IMR-90 (cell line): Measurements from ENCODE around the gene SLC8A3. TPM values are rescaled to one million over a fixed set of nuclear protein-coding genes. Genes with fewer than 3 reads are reported as not detected.

Experiments used
- ATAC-seq: fragments of 200-7000 bp; cut with Tn5 transposase; 2 replicates; pipeline ENCODE4 v1.9.1; 2020; ENCODE audit warnings: low read depth, mild to moderate bottlenecking, moderate library complexity
- BruUV-seq: library from RNA; stranded (reverse); fragments of 400-500 nt; replicated peaks from 2 replicates; lab custom pipeline; 2021; lab: Mats Ljungman, UMichigan
- CTCF ChIA-PET: fragments of 300-600 bp; formaldehyde crosslinking; extraction: SDS; loops from one replicate; lab custom pipeline; 2021; ENCODE audit warnings: antibody characterized with exemption; lab: Yijun Ruan, JAX
- POLR2A ChIA-PET: fragments of 300-600 bp; sonication (Branson Sonifier 250); formaldehyde crosslinking; loops from one replicate; lab custom pipeline; 2022; ENCODE audit warnings: antibody characterized with exemption; ENCODE audit not compliant: unreplicated experiment; lab: Charles Lee
- DNase-seq: peaks from one replicate; pipeline ENCODE4 v3.0.0; 2013
- H2AFZ ChIP-seq: replicated peaks from 2 replicates; pipeline ENCODE3; 2013; ENCODE audit warnings: low read length, mild to moderate bottlenecking; ENCODE audit not compliant: poor library complexity
- H2AK5ac ChIP-seq: 2 replicates; pipeline ENCODE4 v1.6.1; 2013; ENCODE audit warnings: low read depth, low read length, inconsistent platforms
- H2AK9ac ChIP-seq: replicated peaks from 2 replicates; pipeline ENCODE3; 2013; ENCODE audit warnings: mild to moderate bottlenecking, low read depth, low read length, moderate library complexity; ENCODE audit not compliant: poor library complexity
- H2BK120ac ChIP-seq: 2 replicates; pipeline ENCODE4 v1.6.1; 2013; ENCODE audit warnings: low read depth, low read length, inconsistent platforms
- H2BK15ac ChIP-seq: 3 replicates; pipeline ENCODE4 v1.6.1; 2013; ENCODE audit warnings: low read depth, low read length, inconsistent platforms
- H2BK20ac ChIP-seq: 2 replicates; pipeline ENCODE4 v1.6.1; 2013; ENCODE audit warnings: low read depth, mild to moderate bottlenecking, inconsistent platforms, low read length, moderate library complexity
- H2BK5ac ChIP-seq: 2 replicates; pipeline ENCODE4 v1.6.1; 2013; ENCODE audit warnings: mild to moderate bottlenecking, low read depth, low read length, inconsistent platforms; ENCODE audit not compliant: poor library complexity, severe bottlenecking
- H3K14ac ChIP-seq: replicated peaks from 2 replicates; pipeline ENCODE4 v1.6.1; 2013; ENCODE audit warnings: low read depth, low read length, inconsistent platforms
- H3K18ac ChIP-seq: 2 replicates; pipeline ENCODE4 v1.6.1; 2013; ENCODE audit warnings: low read depth, low read length, control low read depth
- H3K23ac ChIP-seq: 2 replicates; pipeline ENCODE4 v1.6.1; 2013; ENCODE audit warnings: low read depth, low read length, inconsistent platforms
- H3K27ac ChIP-seq: 2 replicates; pipeline ENCODE4 v1.5.1; 2013; ENCODE audit warnings: mild to moderate bottlenecking, control low read depth, low read length; ENCODE audit not compliant: insufficient read depth
- H3K27me3 ChIP-seq: 2 replicates; pipeline ENCODE4 v1.6.1; 2013; ENCODE audit warnings: low read length; ENCODE audit not compliant: control insufficient read depth, insufficient read depth
- H3K36me3 ChIP-seq: 2 replicates; pipeline ENCODE4 v1.6.1; 2013; ENCODE audit warnings: low read length, mixed read lengths; ENCODE audit not compliant: control insufficient read depth, insufficient read depth
- H3K4ac ChIP-seq: 2 replicates; pipeline ENCODE4 v1.6.1; 2013; ENCODE audit warnings: low read depth, low read length, inconsistent platforms
- H3K4me1 ChIP-seq: 2 replicates; pipeline ENCODE4 v1.6.1; 2013; ENCODE audit warnings: low read length, mixed read lengths; ENCODE audit not compliant: control insufficient read depth, insufficient read depth
- H3K4me2 ChIP-seq: 2 replicates; pipeline ENCODE4 v1.6.1; 2013; ENCODE audit warnings: low read depth, mild to moderate bottlenecking, control low read depth, low read length, moderate library complexity
- H3K4me3 ChIP-seq: 2 replicates; pipeline ENCODE4 v1.5.1; 2013; ENCODE audit warnings: low read depth, mild to moderate bottlenecking, control low read depth, low read length, moderate library complexity; ENCODE audit not compliant: insufficient read depth
- H3K56ac ChIP-seq: 2 replicates; pipeline ENCODE4 v1.6.1; 2013; ENCODE audit warnings: low read length, inconsistent platforms; ENCODE audit not compliant: insufficient read depth; ENCODE audit errors: extremely low read depth
- H3K79me1 ChIP-seq, 2 experiments: 2 replicates each; pipeline ENCODE4 v1.6.1; 2013; ENCODE audit warnings: low read length in 2 of 2, inconsistent platforms in 1 of 2, low read depth in 1 of 2
- H3K9ac ChIP-seq: 2 replicates; pipeline ENCODE4 v1.6.1; 2013; ENCODE audit warnings: low read depth, low read length, control low read depth
- H3K9me1 ChIP-seq: 2 replicates; pipeline ENCODE4 v1.6.1; 2013; ENCODE audit warnings: low read length, inconsistent platforms; ENCODE audit not compliant: insufficient read depth
- H3K9me3 ChIP-seq: 2 replicates; pipeline ENCODE4 v1.6.1; 2013; ENCODE audit warnings: low read length; ENCODE audit not compliant: control insufficient read depth, insufficient read depth
- H4K20me1 ChIP-seq: 2 replicates; pipeline ENCODE4 v1.6.1; 2013; ENCODE audit warnings: low read length, inconsistent platforms; ENCODE audit not compliant: insufficient read depth
- H4K5ac ChIP-seq: 2 replicates; pipeline ENCODE4 v1.6.1; 2013; ENCODE audit warnings: mild to moderate bottlenecking, low read depth, low read length, control low read depth
- H4K8ac ChIP-seq, 2 experiments: 2 replicates each; pipeline ENCODE4 v1.6.1; 2013; ENCODE audit warnings: low read depth in 2 of 2, low read length in 2 of 2, control low read depth in 1 of 2, inconsistent platforms in 1 of 2
- H4K91ac ChIP-seq: 2 replicates; pipeline ENCODE4 v1.6.1; 2013; ENCODE audit warnings: low read depth, low read length, inconsistent platforms; ENCODE audit not compliant: insufficient read depth
- BHLHE40 ChIP-seq: fragments of 150-350 bp; IDR thresholded peaks from 2 replicates; pipeline ENCODE4 v1.6.1; 2016; ENCODE audit warnings: mild to moderate bottlenecking, low read depth, low read length
- CEBPB ChIP-seq: IDR thresholded peaks from 2 replicates; pipeline ENCODE4 v1.6.1; 2012; ENCODE audit warnings: low read depth, low read length, improper control_type of control experiment
- CHD1 ChIP-seq: IDR thresholded peaks from 2 replicates; pipeline ENCODE4 v1.6.1; 2012; ENCODE audit warnings: low read depth, low read length, improper control_type of control experiment
- FOS ChIP-seq: fragments of 150-350 bp; IDR thresholded peaks from 2 replicates; pipeline ENCODE4 v1.6.1; 2016; ENCODE audit warnings: low read depth, low read length
- MAFK ChIP-seq: IDR thresholded peaks from 2 replicates; pipeline ENCODE4 v1.6.1; 2012; ENCODE audit warnings: low read depth, low read length, improper control_type of control experiment
- MAZ ChIP-seq: IDR thresholded peaks from 2 replicates; pipeline ENCODE4 v1.6.1; 2012; ENCODE audit warnings: low read depth, mild to moderate bottlenecking, low read length, improper control_type of control experiment, moderate library complexity, borderline replicate concordance
- MXI1 ChIP-seq: IDR thresholded peaks from 2 replicates; pipeline ENCODE4 v1.6.1; 2012; ENCODE audit warnings: low read depth, mild to moderate bottlenecking, low read length, moderate library complexity, borderline replicate concordance
- NFE2L2 ChIP-seq: fragments of 150-350 bp; IDR thresholded peaks from 2 replicates; pipeline ENCODE4 v1.6.1; 2016; ENCODE audit warnings: low read depth, mild to moderate bottlenecking, low read length
- POLR2A ChIP-seq: IDR thresholded peaks from 2 replicates; pipeline ENCODE4 v1.6.1; 2012; ENCODE audit warnings: mild to moderate bottlenecking, low read depth, low read length
- RAD21 ChIP-seq: IDR thresholded peaks from 2 replicates; pipeline ENCODE4 v1.6.1; 2012; ENCODE audit warnings: low read length, improper control_type of control experiment
- RCOR1 ChIP-seq: IDR thresholded peaks from 2 replicates; pipeline ENCODE4 v1.6.1; 2012; ENCODE audit warnings: mild to moderate bottlenecking, low read length, improper control_type of control experiment; ENCODE audit not compliant: insufficient replicate concordance
- RFX5 ChIP-seq: IDR thresholded peaks from 2 replicates; pipeline ENCODE4 v1.8.0; 2012; ENCODE audit warnings: low read depth, mild to moderate bottlenecking, low read length, moderate library complexity
- SMC3 ChIP-seq: fragments of 150-350 bp; IDR thresholded peaks from 2 replicates; pipeline ENCODE4 v1.6.1; 2016; ENCODE audit warnings: low read depth, mild to moderate bottlenecking, antibody characterized with exemption, low read length, moderate library complexity
- WGBS, 2 experiments: methylation state at CpG; one replicate each; pipeline versions ENCODE4 v1.1.5 to v1.1.7; 2013; ENCODE audit warnings: missing lambda C conversion rate in 2 of 2; ENCODE audit not compliant: insufficient read length in 1 of 2; ENCODE audit errors: extremely low coverage in 2 of 2; 5-methylcytosine and 5-hydroxymethylcytosine counted together
- dilution Hi-C: fragments of 300-500 bp; cut with HindIII; formaldehyde crosslinking; loops from one replicate; pipeline ENCODE4 v1.14.3; 2018; ENCODE audit warnings: low sequenced_read_pairs; ENCODE audit not compliant: unreplicated experiment
- in situ Hi-C: fragments of 300-500 bp; cut with MboI; formaldehyde crosslinking; loops from 3 replicates; pipeline ENCODE4 v1.14.3; 2019; ENCODE audit warnings: low sequenced_read_pairs, inconsistent platforms, mixed read lengths
- intact Hi-C: fragments of 100-400 bp; cut with micrococcal nuclease; formaldehyde crosslinking; loops from 2 replicates; pipeline ENCODE4 v1.10.0; 2022
- polyA plus RNA-seq, 3 experiments: library from polyadenylated mRNA; depleted of rRNA; stranded (reverse); fragments of >200 nt; gene quantifications; 2 replicates each; pipeline ENCODE4 v1.2.3, GENCODE V29; 2012; ENCODE audit warnings: low replicate concordance in 1 of 3
- total RNA-seq: library from RNA; depleted of rRNA; stranded (reverse); fragments of >200 nt; gene quantifications from 2 replicates; pipeline ENCODE4 v1.2.3, GENCODE V29; 2012
- TF ChIP-seq, protein P1 (sequence below): fragments of 150-350 bp; IDR thresholded peaks from 2 replicates; pipeline ENCODE4 v1.6.1; 2017; ENCODE audit warnings: mild to moderate bottlenecking, antibody characterized with exemption, low read length, low read depth
- TF ChIP-seq, protein P2 (sequence below): conservative IDR thresholded peaks from 2 replicates; pipeline ENCODE4 v1.5.1; 2012; ENCODE audit warnings: mild to moderate bottlenecking, low read depth, low read length, improper control_type of control experiment
- TF ChIP-seq, protein P3 (sequence below): fragments of 150-350 bp; IDR thresholded peaks from 2 replicates; pipeline ENCODE4 v1.6.1; 2016; ENCODE audit warnings: low read depth, mild to moderate bottlenecking, low read length, moderate library complexity, borderline replicate concordance

The SLC8A3 gene
- total and polyA plus RNA-seq, 2 of the 4 experiments (the other 2 are of a cell fraction), result under 0.01 TPM; not detected in 1

DNA sequence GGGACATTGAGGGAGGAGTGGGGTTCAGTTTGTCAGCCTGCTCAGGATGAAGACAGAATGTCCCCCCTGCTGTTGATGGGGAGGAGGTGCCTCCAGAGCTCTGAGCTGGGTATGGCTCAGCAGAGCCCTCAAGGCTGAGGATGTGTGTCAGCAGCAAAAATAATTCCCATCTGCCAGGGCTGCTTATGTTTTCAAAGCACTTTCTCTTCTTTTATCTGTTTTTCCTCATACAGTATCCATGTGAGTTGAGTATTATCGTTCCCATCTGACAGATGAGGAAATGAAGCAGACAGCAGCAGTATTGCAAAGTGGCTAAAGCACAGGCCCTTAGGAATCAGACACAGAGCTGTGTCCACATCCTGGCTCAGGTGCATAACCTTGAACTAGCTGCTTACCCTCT is 94.1 kb downstream of the SLC8A3 start:
- WGBS, 2 experiments, result no CpG with 5 or more reads among the region's 1 CpG
- Histone ChIP-seq H2BK15ac (no peak overlapping the region), H3K56ac (no peak overlapping the region), H2AFZ (no peak overlapping the region), H3K9me3 (no peaks in the 10 kb centered on the region), H2BK120ac (no peak overlapping the region), H3K36me3 (no peaks in the 10 kb centered on the region), H4K5ac (no peak overlapping the region), H3K27me3 (peaks cover 7% of the 10 kb centered on the region), H3K79me1 (no peaks in the 10 kb centered on the region), H3K4me3 (no peak overlapping the region), H3K9ac (no peak overlapping the region), H3K23ac (no peak overlapping the region), H3K18ac (no peak overlapping the region), H3K14ac (no peak overlapping the region), H2AK9ac (no peak overlapping the region), H4K20me1 (no peaks in the 10 kb centered on the region), H3K4me1 (no peaks in the 10 kb centered on the region), H3K9me1 (no peaks in the 10 kb centered on the region), H3K4me2 (no peak overlapping the region), H4K91ac (no peak overlapping the region), H3K27ac (no peak overlapping the region), H4K8ac (no peak overlapping the region), H2AK5ac (no peak overlapping the region), H3K4ac (no peak overlapping the region), H2BK5ac (no peak overlapping the region), H2BK20ac (no peak overlapping the region)
- POLR2A ChIA-PET, result no interaction called here
- no peak for DNase-seq
- in situ Hi-C loops, result loop anchor here (10.0 kb wide), 1 partner anchor 220 kb away; no protein-coding TSS in a partner anchor
- TF ChIP-seq RAD21 (no peak), NFE2L2 (no peak), POLR2A (no peak), RFX5 (no peak), RCOR1 (no peak), SMC3 (no peak), CHD1 (no peak), MAFK (no peak), MXI1 (no peak), MAZ (no peak), CEBPB (no peak), FOS (no peak), BHLHE40 (no peak)
- TF ChIP-seq, protein P1, sequence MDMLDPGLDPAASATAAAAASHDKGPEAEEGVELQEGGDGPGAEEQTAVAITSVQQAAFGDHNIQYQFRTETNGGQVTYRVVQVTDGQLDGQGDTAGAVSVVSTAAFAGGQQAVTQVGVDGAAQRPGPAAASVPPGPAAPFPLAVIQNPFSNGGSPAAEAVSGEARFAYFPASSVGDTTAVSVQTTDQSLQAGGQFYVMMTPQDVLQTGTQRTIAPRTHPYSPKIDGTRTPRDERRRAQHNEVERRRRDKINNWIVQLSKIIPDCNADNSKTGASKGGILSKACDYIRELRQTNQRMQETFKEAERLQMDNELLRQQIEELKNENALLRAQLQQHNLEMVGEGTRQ, result no peak
- TF ChIP-seq, protein P2, sequence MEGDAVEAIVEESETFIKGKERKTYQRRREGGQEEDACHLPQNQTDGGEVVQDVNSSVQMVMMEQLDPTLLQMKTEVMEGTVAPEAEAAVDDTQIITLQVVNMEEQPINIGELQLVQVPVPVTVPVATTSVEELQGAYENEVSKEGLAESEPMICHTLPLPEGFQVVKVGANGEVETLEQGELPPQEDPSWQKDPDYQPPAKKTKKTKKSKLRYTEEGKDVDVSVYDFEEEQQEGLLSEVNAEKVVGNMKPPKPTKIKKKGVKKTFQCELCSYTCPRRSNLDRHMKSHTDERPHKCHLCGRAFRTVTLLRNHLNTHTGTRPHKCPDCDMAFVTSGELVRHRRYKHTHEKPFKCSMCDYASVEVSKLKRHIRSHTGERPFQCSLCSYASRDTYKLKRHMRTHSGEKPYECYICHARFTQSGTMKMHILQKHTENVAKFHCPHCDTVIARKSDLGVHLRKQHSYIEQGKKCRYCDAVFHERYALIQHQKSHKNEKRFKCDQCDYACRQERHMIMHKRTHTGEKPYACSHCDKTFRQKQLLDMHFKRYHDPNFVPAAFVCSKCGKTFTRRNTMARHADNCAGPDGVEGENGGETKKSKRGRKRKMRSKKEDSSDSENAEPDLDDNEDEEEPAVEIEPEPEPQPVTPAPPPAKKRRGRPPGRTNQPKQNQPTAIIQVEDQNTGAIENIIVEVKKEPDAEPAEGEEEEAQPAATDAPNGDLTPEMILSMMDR, result no peak
- TF ChIP-seq, protein P3, sequence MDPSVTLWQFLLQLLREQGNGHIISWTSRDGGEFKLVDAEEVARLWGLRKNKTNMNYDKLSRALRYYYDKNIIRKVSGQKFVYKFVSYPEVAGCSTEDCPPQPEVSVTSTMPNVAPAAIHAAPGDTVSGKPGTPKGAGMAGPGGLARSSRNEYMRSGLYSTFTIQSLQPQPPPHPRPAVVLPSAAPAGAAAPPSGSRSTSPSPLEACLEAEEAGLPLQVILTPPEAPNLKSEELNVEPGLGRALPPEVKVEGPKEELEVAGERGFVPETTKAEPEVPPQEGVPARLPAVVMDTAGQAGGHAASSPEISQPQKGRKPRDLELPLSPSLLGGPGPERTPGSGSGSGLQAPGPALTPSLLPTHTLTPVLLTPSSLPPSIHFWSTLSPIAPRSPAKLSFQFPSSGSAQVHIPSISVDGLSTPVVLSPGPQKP, result no peak
- CTCF ChIA-PET, result no interaction called here
- no peak for ATAC-seq
- intact Hi-C loops, result loop anchor here (10.0 kb wide), 1 partner anchor 620 kb away; no protein-coding TSS in a partner anchor
- dilution Hi-C loops, result no loop called here
- BruUV-seq, result no TSS peak
